Measurements from ENCODE around the gene FIBP.

DNA sequence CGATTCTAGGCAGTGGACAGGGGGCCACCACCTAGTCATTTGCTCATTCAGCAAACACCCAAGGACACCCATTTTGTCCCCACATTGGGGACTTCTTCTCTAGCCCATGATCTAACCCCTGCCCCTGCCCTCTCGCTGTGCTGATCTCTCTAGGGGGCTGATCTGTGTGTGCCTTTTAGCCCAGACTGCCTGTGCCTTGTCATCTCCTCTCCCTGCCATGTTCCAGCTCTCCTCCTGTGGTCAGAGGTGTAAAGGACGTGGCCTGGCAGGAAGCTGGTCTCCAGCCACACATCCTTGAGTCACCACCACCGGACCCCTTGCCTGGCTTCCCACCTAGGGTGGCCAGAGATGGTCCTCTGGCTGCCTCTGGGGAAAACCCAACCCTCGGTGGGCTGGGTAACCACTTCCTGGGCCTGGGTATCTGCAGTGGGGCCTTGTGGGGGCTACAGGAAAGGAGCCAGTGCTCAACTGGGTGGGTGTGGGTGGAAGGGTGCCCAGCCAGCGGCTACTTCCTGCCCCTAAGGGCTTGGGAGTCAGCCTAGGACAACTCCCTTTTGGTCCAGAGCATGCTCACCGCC is 7.3 kb downstream of the FIBP start:
- TF ChIP-seq, protein P1, sequence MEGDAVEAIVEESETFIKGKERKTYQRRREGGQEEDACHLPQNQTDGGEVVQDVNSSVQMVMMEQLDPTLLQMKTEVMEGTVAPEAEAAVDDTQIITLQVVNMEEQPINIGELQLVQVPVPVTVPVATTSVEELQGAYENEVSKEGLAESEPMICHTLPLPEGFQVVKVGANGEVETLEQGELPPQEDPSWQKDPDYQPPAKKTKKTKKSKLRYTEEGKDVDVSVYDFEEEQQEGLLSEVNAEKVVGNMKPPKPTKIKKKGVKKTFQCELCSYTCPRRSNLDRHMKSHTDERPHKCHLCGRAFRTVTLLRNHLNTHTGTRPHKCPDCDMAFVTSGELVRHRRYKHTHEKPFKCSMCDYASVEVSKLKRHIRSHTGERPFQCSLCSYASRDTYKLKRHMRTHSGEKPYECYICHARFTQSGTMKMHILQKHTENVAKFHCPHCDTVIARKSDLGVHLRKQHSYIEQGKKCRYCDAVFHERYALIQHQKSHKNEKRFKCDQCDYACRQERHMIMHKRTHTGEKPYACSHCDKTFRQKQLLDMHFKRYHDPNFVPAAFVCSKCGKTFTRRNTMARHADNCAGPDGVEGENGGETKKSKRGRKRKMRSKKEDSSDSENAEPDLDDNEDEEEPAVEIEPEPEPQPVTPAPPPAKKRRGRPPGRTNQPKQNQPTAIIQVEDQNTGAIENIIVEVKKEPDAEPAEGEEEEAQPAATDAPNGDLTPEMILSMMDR (IDR thresholded peaks at IDR 0.05): no peak
- TF ChIP-seq POLR2AphosphoS5 (IDR thresholded peaks at IDR 0.05): no peak
